Measurements from ENCODE around the gene NUP214.

NUP214 gene

GRCh38 chr9:131218370-131218769, 93.0 kb downstream of the NUP214 start:
- no peak for DNase-seq
- no peak overlapping the region for H3K4me3 ChIP-seq (ENCODE audit: low read depth, low read length)
- H3K79me1 ChIP-seq (ENCODE audit: low read length) = no peaks in the 10 kb centered on the region
- H2BK5ac ChIP-seq (ENCODE audit: low read depth, low read length, poor library complexity) = no peak overlapping the region
- no peak overlapping the region for H2AK5ac ChIP-seq (ENCODE audit: low read length)
- no peak overlapping the region for H2BK12ac ChIP-seq (ENCODE audit: low read length)
- H3K4me2 ChIP-seq (ENCODE audit: low read length) = no peak overlapping the region
- no peak overlapping the region for H4K8ac ChIP-seq (ENCODE audit: low read depth, low read length)
- H2BK120ac ChIP-seq (ENCODE audit: insufficient read depth, low read length, poor library complexity) = no peak overlapping the region
- no peak overlapping the region for H3K27ac ChIP-seq (ENCODE audit: low read depth, low read length)
- H3K9ac ChIP-seq (ENCODE audit: low read length) = no peak overlapping the region
- no peak overlapping the region for H4K12ac ChIP-seq (ENCODE audit: low read depth, low read length)
- no peaks in the 10 kb centered on the region for H3K4me1 ChIP-seq (ENCODE audit: control insufficient read depth in 1 of 2, insufficient read depth in 2 of 2, low read length in 2 of 2)
- H2AFZ ChIP-seq (ENCODE audit: insufficient read depth, low read length, poor library complexity) = no peak overlapping the region
- H3K36me3 ChIP-seq (ENCODE audit: control insufficient read depth in 1 of 2, insufficient read depth in 2 of 2, low read length in 2 of 2) = peaks cover 7 to 11% of the 10 kb centered on the region in 2 experiments
- WGBS (ENCODE audit: extremely low coverage, insufficient coverage, insufficient read length) = 100% methylated on average over 2 of the region's 5 CpGs
- H3K23ac ChIP-seq (ENCODE audit: low read length) = no peak overlapping the region
- no peaks in the 10 kb centered on the region for H3K27me3 ChIP-seq (ENCODE audit: insufficient read depth, low read length)
- H3K79me2 ChIP-seq (ENCODE audit: control insufficient read depth, insufficient read depth, low read length, poor library complexity) = no peaks in the 10 kb centered on the region
- H4K91ac ChIP-seq (ENCODE audit: low read depth, low read length) = no peak overlapping the region
- H3K9me3 ChIP-seq (ENCODE audit: insufficient read depth, low read depth, low read length) = no peaks in the 10 kb centered on the region
- no peak overlapping the region for H3K14ac ChIP-seq (ENCODE audit: low read length)
- no peak overlapping the region for H3K18ac ChIP-seq (ENCODE audit: low read length)
- H3K4ac ChIP-seq (ENCODE audit: low read depth, low read length) = no peak overlapping the region

DNA sequence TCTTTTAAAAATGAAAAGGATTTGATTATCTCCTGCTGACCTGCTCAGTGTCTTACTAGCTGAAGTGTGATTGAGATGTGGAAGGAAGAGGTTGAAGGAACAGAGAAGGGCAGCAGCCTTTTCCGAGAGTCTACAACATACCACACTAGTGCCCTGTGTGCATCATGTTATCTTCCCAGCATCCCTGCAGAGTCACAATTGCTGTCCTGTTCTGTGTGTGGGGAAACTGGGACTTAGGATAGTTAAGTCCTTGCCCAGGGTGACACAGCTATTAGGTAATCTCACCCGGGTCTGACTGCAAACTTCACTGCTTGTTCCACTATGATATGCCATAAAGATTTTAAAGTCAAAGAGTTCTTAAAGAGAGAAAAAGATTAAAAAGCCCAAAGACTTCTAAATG, 95.1 kb downstream of the NUP214 start:
- no peak overlapping the region for H3K23ac ChIP-seq (ENCODE audit: low read length)
- no peak overlapping the region for H3K4me2 ChIP-seq (ENCODE audit: low read length)
- H3K36me3 ChIP-seq (ENCODE audit: control insufficient read depth in 1 of 2, insufficient read depth in 2 of 2, low read length in 2 of 2) = peaks cover 6 to 13% of the 10 kb centered on the region in 2 experiments
- H3K79me2 ChIP-seq (ENCODE audit: control insufficient read depth, insufficient read depth, low read length, poor library complexity) = no peaks in the 10 kb centered on the region
- H4K91ac ChIP-seq (ENCODE audit: low read depth, low read length) = no peak overlapping the region
- no CpG with 5 or more reads among the region's 2 CpGs for WGBS (ENCODE audit: extremely low coverage, insufficient coverage, insufficient read length)
- no peak overlapping the region for H2BK120ac ChIP-seq (ENCODE audit: insufficient read depth, low read length, poor library complexity)
- no peaks in the 10 kb centered on the region for H3K9me3 ChIP-seq (ENCODE audit: insufficient read depth, low read depth, low read length)
- H3K9ac ChIP-seq (ENCODE audit: low read length) = no peak overlapping the region
- no peak overlapping the region for H3K14ac ChIP-seq (ENCODE audit: low read length)
- H2AFZ ChIP-seq (ENCODE audit: insufficient read depth, low read length, poor library complexity) = no peak overlapping the region
- no peak overlapping the region for H3K27ac ChIP-seq (ENCODE audit: low read depth, low read length)
- H3K4me3 ChIP-seq (ENCODE audit: low read depth, low read length) = no peak overlapping the region
- H2BK12ac ChIP-seq (ENCODE audit: low read length) = no peak overlapping the region
- no peak for DNase-seq
- no peak overlapping the region for H4K8ac ChIP-seq (ENCODE audit: low read depth, low read length)
- no peak overlapping the region for H2BK5ac ChIP-seq (ENCODE audit: low read depth, low read length, poor library complexity)
- no peak overlapping the region for H2AK5ac ChIP-seq (ENCODE audit: low read length)
- no peaks in the 10 kb centered on the region for H3K27me3 ChIP-seq (ENCODE audit: insufficient read depth, low read length)
- H3K79me1 ChIP-seq (ENCODE audit: low read length) = no peaks in the 10 kb centered on the region
- H3K18ac ChIP-seq (ENCODE audit: low read length) = no peak overlapping the region
- no peak overlapping the region for H3K4ac ChIP-seq (ENCODE audit: low read depth, low read length)
- H3K4me1 ChIP-seq (ENCODE audit: control insufficient read depth in 1 of 2, insufficient read depth in 2 of 2, low read length in 2 of 2) = no peaks in the 10 kb centered on the region
- no peak overlapping the region for H4K12ac ChIP-seq (ENCODE audit: low read depth, low read length)

DNA sequence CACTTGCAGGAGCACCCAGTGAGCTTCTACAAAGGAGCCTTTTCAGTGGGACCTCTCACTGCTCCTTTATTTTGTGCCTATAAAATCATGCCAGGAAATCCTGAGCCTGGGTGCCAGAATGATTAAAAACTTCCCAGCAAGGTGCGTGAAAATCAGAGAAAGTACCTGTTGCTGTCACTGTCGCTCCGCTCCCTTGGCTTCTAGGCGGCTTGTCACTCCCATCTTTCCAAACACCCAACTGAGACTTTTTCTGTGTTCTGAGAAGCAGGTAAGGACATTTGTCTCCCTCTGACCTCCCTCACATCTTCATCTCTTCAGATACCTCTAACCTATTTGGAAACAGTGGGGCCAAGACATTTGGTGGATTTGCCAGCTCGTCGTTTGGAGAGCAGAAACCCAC, 97.1 kb downstream of the NUP214 start:
- WGBS (ENCODE audit: extremely low coverage, insufficient coverage, insufficient read length) = no CpG with 5 or more reads among the region's 6 CpGs
- Histone ChIP-seq H3K9me3 (ENCODE audit: insufficient read depth, low read depth, low read length) (no peaks in the 10 kb centered on the region), H2BK5ac (ENCODE audit: low read depth, low read length, poor library complexity) (no peak overlapping the region), H4K91ac (ENCODE audit: low read depth, low read length) (no peak overlapping the region), H2AFZ (ENCODE audit: insufficient read depth, low read length, poor library complexity) (no peak overlapping the region), H2AK5ac (ENCODE audit: low read length) (no peak overlapping the region), H4K8ac (ENCODE audit: low read depth, low read length) (no peak overlapping the region), H3K18ac (ENCODE audit: low read length) (no peak overlapping the region), H3K27me3 (ENCODE audit: insufficient read depth, low read length) (no peaks in the 10 kb centered on the region), H2BK12ac (ENCODE audit: low read length) (no peak overlapping the region), H3K23ac (ENCODE audit: low read length) (no peak overlapping the region), H3K4ac (ENCODE audit: low read depth, low read length) (no peak overlapping the region), H2BK120ac (ENCODE audit: insufficient read depth, low read length, poor library complexity) (no peak overlapping the region), H4K12ac (ENCODE audit: low read depth, low read length) (no peak overlapping the region), H3K4me3 (ENCODE audit: low read depth, low read length) (no peak overlapping the region), H3K27ac (ENCODE audit: low read depth, low read length) (no peak overlapping the region), H3K14ac (ENCODE audit: low read length) (no peak overlapping the region), H3K79me2 (ENCODE audit: control insufficient read depth, insufficient read depth, low read length, poor library complexity) (no peaks in the 10 kb centered on the region), H3K9ac (ENCODE audit: low read length) (no peak overlapping the region), H3K4me2 (ENCODE audit: low read length) (no peak overlapping the region), H3K79me1 (ENCODE audit: low read length) (no peaks in the 10 kb centered on the region), H3K4me1 (ENCODE audit: control insufficient read depth in 1 of 2, insufficient read depth in 2 of 2, low read length in 2 of 2) (no peaks in the 10 kb centered on the region), H3K36me3 (ENCODE audit: control insufficient read depth in 1 of 2, insufficient read depth in 2 of 2, low read length in 2 of 2) (peaks cover 8 to 14% of the 10 kb centered on the region in 2 experiments)
- no peak for DNase-seq

- Histone ChIP-seq H3K27me3 (ENCODE audit: insufficient read depth, low read length) (no peaks in the 10 kb centered on the region), H3K27ac (ENCODE audit: low read depth, low read length) (no peak overlapping the region), H4K12ac (ENCODE audit: low read depth, low read length) (no peak overlapping the region), H3K4me3 (ENCODE audit: low read depth, low read length) (no peak overlapping the region), H3K4me2 (ENCODE audit: low read length) (no peak overlapping the region), H3K4me1 (ENCODE audit: control insufficient read depth in 1 of 2, insufficient read depth in 2 of 2, low read length in 2 of 2) (no peaks in the 10 kb centered on the region), H3K14ac (ENCODE audit: low read length) (no peak overlapping the region), H4K91ac (ENCODE audit: low read depth, low read length) (no peak overlapping the region), H4K8ac (ENCODE audit: low read depth, low read length) (no peak overlapping the region), H3K79me1 (ENCODE audit: low read length) (no peaks in the 10 kb centered on the region), H3K23ac (ENCODE audit: low read length) (no peak overlapping the region), H3K79me2 (ENCODE audit: control insufficient read depth, insufficient read depth, low read length, poor library complexity) (no peaks in the 10 kb centered on the region), H3K18ac (ENCODE audit: low read length) (no peak overlapping the region), H3K9me3 (ENCODE audit: insufficient read depth, low read depth, low read length) (no peaks in the 10 kb centered on the region), H2AK5ac (ENCODE audit: low read length) (no peak overlapping the region), H3K9ac (ENCODE audit: low read length) (no peak overlapping the region), H3K36me3 (ENCODE audit: control insufficient read depth in 1 of 2, insufficient read depth in 2 of 2, low read length in 2 of 2) (peaks cover 27% of the 10 kb centered on the region in 2 experiments), H2BK5ac (ENCODE audit: low read depth, low read length, poor library complexity) (no peak overlapping the region), H2AFZ (ENCODE audit: insufficient read depth, low read length, poor library complexity) (no peak overlapping the region), H3K4ac (ENCODE audit: low read depth, low read length) (no peak overlapping the region), H2BK12ac (ENCODE audit: low read length) (no peak overlapping the region), H2BK120ac (ENCODE audit: insufficient read depth, low read length, poor library complexity) (no peak overlapping the region)
- no peak for DNase-seq
- WGBS (ENCODE audit: extremely low coverage, insufficient coverage, insufficient read length) = no CpG with 5 or more reads among the region's 3 CpGs
These were observed 100.8 kb downstream of the NUP214 start for GRCh38 chr9:131226226-131226625.
